ENCODE data around the gene SLC35F4.

Gene SLC35F4

GRCh38 chr14:57549765-57550420 is 316.0 kb downstream of the SLC35F4 start:
- H3K9ac ChIP-seq (ENCODE audit: low read depth, low read length) = no peak overlapping the region
- H3K4me3 ChIP-seq (ENCODE audit: low read depth, low read length) = no peak overlapping the region
- H3K4me1 ChIP-seq (ENCODE audit: control insufficient read depth, insufficient read depth, low read length) = no peaks in the 10 kb centered on the region
- H3K36me3 ChIP-seq (ENCODE audit: control insufficient read depth, insufficient read depth, low read length) = no peaks in the 10 kb centered on the region
- H3K27me3 ChIP-seq (ENCODE audit: control insufficient read depth, insufficient read depth, low read length) = no peaks in the 10 kb centered on the region
- H3K9me3 ChIP-seq (ENCODE audit: control insufficient read depth, insufficient read depth, low read length) = no peaks in the 10 kb centered on the region

GRCh38 chr14:57549016-57549564 is 316.8 kb downstream of the SLC35F4 start:
- Histone ChIP-seq H3K4me3 (ENCODE audit: low read depth, low read length) (no peak overlapping the region), H3K36me3 (ENCODE audit: control insufficient read depth, insufficient read depth, low read length) (no peaks in the 10 kb centered on the region)

GRCh38 chr14:57547131-57547530 is 318.8 kb downstream of the SLC35F4 start:
- Histone ChIP-seq H3K4me1 (ENCODE audit: control insufficient read depth, insufficient read depth, low read length) (no peaks in the 10 kb centered on the region), H3K36me3 (ENCODE audit: control insufficient read depth, insufficient read depth, low read length) (no peaks in the 10 kb centered on the region), H3K9ac (ENCODE audit: low read depth, low read length) (no peak overlapping the region), H3K4me3 (ENCODE audit: low read depth, low read length) (no peak overlapping the region), H3K27me3 (ENCODE audit: control insufficient read depth, insufficient read depth, low read length) (no peaks in the 10 kb centered on the region), H3K9me3 (ENCODE audit: control insufficient read depth, insufficient read depth, low read length) (no peaks in the 10 kb centered on the region)

More at GRCh38 chr14:57549016-57549564, 316.8 kb downstream of the SLC35F4 start:
- H3K27me3 ChIP-seq (ENCODE audit: control insufficient read depth, insufficient read depth, low read length) = no peaks in the 10 kb centered on the region
- H3K9ac ChIP-seq (ENCODE audit: low read depth, low read length) = no peak overlapping the region
- no peaks in the 10 kb centered on the region for H3K4me1 ChIP-seq (ENCODE audit: control insufficient read depth, insufficient read depth, low read length)
- no peaks in the 10 kb centered on the region for H3K9me3 ChIP-seq (ENCODE audit: control insufficient read depth, insufficient read depth, low read length)

GRCh38 chr14:57533214-57533613 is 332.7 kb downstream of the SLC35F4 start:
- H3K27me3 ChIP-seq (ENCODE audit: control insufficient read depth, insufficient read depth, low read length) = no peaks in the 10 kb centered on the region
- no peaks in the 10 kb centered on the region for H3K4me1 ChIP-seq (ENCODE audit: control insufficient read depth, insufficient read depth, low read length)
- H3K36me3 ChIP-seq (ENCODE audit: control insufficient read depth, insufficient read depth, low read length) = no peaks in the 10 kb centered on the region
- H3K9ac ChIP-seq (ENCODE audit: low read depth, low read length) = no peak overlapping the region
- no peaks in the 10 kb centered on the region for H3K9me3 ChIP-seq (ENCODE audit: control insufficient read depth, insufficient read depth, low read length)
- H3K4me3 ChIP-seq (ENCODE audit: low read depth, low read length) = no peak overlapping the region

GRCh38 chr14:57530571-57530970 is 335.3 kb downstream of the SLC35F4 start:
- Histone ChIP-seq H3K4me3 (ENCODE audit: low read depth, low read length) (no peak overlapping the region), H3K36me3 (ENCODE audit: control insufficient read depth, insufficient read depth, low read length) (no peaks in the 10 kb centered on the region), H3K4me1 (ENCODE audit: control insufficient read depth, insufficient read depth, low read length) (no peaks in the 10 kb centered on the region), H3K9me3 (ENCODE audit: control insufficient read depth, insufficient read depth, low read length) (no peaks in the 10 kb centered on the region), H3K9ac (ENCODE audit: low read depth, low read length) (no peak overlapping the region), H3K27me3 (ENCODE audit: control insufficient read depth, insufficient read depth, low read length) (no peaks in the 10 kb centered on the region)

GRCh38 chr14:57526942-57527341 is 338.9 kb downstream of the SLC35F4 start:
- Histone ChIP-seq H3K9ac (ENCODE audit: low read depth, low read length) (no peak overlapping the region), H3K9me3 (ENCODE audit: control insufficient read depth, insufficient read depth, low read length) (no peaks in the 10 kb centered on the region), H3K36me3 (ENCODE audit: control insufficient read depth, insufficient read depth, low read length) (no peaks in the 10 kb centered on the region), H3K27me3 (ENCODE audit: control insufficient read depth, insufficient read depth, low read length) (no peaks in the 10 kb centered on the region), H3K4me1 (ENCODE audit: control insufficient read depth, insufficient read depth, low read length) (no peaks in the 10 kb centered on the region), H3K4me3 (ENCODE audit: low read depth, low read length) (no peak overlapping the region)

- Histone ChIP-seq H3K4me3 (ENCODE audit: low read depth, low read length) (no peak overlapping the region), H3K27me3 (ENCODE audit: control insufficient read depth, insufficient read depth, low read length) (no peaks in the 10 kb centered on the region), H3K9ac (ENCODE audit: low read depth, low read length) (no peak overlapping the region), H3K4me1 (ENCODE audit: control insufficient read depth, insufficient read depth, low read length) (no peaks in the 10 kb centered on the region), H3K36me3 (ENCODE audit: control insufficient read depth, insufficient read depth, low read length) (no peaks in the 10 kb centered on the region), H3K9me3 (ENCODE audit: control insufficient read depth, insufficient read depth, low read length) (no peaks in the 10 kb centered on the region)
Measured at GRCh38 chr14:57519043-57519442, 346.8 kb downstream of the SLC35F4 start.

Measured in iPS-15b (cell line).